HFF-Myc (cell line): Measurements from ENCODE around the gene TEKT2.

ENCODE experiments used
- DNase-seq: peaks from one replicate; pipeline ENCODE4 v3.0.0-alpha.2; 2011; ENCODE audit warnings: low read depth; ENCODE audit errors: extremely low read depth
- H3K4me3 ChIP-seq: replicated peaks from 2 replicates; pipeline ENCODE4 v1.5.1; 2011; ENCODE audit warnings: low read depth, mild to moderate bottlenecking, control low read depth, low read length
- TF ChIP-seq, protein P1 (sequence below): IDR thresholded peaks from 2 replicates; pipeline ENCODE4 v1.5.1; 2012; ENCODE audit warnings: mild to moderate bottlenecking, low read depth, low read length, control low read depth; ENCODE audit errors: missing control alignments

The TEKT2 gene

DNA sequence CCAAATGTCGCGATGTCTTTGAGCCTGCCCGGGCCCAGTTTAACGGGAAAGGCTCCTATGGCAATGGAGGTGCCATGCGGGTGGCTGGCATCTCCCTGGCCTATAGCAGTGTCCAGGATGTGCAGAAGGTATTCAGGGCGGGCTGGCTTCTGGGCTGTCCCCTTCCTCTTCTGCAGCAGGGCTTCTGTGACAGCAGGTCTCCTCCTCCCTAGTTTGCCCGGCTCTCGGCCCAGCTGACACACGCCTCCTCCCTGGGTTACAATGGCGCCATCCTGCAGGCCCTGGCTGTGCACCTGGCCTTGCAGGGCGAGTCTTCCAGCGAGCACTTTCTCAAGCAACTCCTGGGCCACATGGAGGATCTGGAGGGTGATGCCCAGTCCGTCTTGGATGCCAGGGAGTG, 7.8 kb downstream of the TEKT2 start:
- TF ChIP-seq, protein P1, sequence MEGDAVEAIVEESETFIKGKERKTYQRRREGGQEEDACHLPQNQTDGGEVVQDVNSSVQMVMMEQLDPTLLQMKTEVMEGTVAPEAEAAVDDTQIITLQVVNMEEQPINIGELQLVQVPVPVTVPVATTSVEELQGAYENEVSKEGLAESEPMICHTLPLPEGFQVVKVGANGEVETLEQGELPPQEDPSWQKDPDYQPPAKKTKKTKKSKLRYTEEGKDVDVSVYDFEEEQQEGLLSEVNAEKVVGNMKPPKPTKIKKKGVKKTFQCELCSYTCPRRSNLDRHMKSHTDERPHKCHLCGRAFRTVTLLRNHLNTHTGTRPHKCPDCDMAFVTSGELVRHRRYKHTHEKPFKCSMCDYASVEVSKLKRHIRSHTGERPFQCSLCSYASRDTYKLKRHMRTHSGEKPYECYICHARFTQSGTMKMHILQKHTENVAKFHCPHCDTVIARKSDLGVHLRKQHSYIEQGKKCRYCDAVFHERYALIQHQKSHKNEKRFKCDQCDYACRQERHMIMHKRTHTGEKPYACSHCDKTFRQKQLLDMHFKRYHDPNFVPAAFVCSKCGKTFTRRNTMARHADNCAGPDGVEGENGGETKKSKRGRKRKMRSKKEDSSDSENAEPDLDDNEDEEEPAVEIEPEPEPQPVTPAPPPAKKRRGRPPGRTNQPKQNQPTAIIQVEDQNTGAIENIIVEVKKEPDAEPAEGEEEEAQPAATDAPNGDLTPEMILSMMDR: no peak

DNA sequence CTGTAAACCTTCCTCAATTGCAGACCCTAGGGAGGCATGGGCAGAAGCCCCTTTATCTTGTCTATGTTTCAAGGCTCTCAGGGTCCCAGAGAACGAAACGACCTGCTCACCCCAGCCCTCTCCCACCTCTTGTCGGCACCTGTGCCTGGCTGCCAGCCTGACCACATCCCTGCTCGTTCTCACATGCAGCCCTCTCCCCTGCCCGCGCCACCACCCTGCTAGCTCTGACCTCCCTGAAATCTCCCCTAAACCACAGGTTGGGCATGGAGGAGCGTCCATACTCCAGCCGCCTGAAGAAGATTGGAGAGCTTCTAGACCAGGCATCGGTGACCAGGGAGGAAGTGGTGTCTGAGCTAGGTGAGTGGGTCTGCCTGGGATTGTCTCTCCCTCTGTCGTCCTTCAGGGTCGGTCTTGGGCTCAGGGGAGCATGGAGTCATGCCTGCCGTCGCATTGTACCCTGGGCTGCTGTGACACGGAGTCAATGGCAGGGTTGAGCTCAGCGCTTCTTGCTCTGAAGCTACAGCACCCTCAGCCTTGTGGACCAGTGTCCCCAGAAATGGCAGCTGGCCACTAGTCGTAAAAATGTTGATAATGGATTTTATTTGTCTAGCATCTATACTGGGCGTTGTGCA, 8.4 kb downstream of the TEKT2 start:
- TF ChIP-seq, protein P1: no peak
- no peak overlapping the region for H3K4me3 ChIP-seq
- no peak for DNase-seq

More for the DNA sequence above, 7.8 kb downstream of the TEKT2 start:
- DNase-seq: no peak
- no peak overlapping the region for H3K4me3 ChIP-seq

DNA sequence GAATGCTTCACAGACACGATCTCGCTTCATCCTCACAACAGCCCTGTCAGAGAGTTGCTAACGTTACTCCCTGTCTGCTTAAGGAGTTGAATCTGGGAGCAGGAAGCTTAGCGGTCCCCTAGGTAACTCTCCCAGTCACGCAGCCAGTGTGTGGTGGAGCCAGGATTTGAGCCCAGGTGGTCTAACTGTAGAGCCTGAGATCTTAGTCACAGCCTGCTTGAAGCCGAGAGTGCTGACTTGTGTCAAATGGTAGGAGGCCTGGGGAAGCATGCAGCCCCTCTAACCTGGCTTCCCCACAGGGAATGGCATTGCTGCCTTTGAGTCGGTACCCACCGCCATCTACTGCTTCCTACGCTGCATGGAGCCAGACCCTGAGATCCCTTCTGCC, 8.9 kb downstream of the TEKT2 start:
- DNase-seq: no peak
- no peak overlapping the region for H3K4me3 ChIP-seq
- TF ChIP-seq, protein P1: no peak

DNA sequence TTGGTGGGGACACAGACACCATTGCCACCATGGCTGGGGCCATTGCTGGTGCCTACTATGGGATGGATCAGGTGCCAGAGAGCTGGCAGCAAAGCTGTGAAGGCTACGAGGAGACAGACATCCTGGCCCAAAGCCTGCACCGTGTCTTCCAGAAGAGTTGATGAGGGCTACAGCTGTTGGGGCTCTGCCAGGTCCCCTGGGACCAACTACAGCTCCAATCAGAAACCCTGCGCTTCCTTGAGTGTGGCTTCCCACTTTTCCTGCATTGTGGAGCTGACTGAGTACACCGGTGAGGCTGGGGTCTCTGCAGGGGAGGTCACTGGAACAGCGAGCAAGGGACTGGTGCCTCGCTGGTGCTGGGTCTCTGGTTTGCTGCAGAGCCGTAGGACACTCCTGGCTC, 9.3 kb downstream of the TEKT2 start:
- H3K4me3 ChIP-seq: no peak overlapping the region
- TF ChIP-seq, protein P1: no peak
- no peak for DNase-seq

DNA sequence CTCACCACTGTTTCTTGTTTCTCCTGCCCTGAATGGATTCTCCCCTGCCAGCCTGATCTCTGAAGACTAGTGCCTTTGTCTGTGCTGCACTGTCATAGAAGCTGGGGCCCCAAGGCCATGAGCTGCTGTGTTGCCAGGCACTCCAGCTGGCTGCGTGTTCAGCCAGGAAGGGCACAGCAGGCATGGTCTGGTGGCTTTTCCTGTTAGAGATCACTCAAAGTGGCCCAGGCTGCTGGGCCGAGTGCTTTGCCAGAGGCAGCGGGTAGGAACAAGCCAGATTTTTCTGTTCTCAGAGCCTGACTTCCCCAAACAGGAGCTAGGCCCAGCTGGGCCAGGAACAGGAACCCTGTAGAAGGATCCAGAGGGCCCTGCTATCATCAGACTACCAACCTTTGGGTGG, 10.0 kb downstream of the TEKT2 start:
- no peak overlapping the region for H3K4me3 ChIP-seq
- no peak for DNase-seq
- TF ChIP-seq, protein P1: no peak

DNA sequence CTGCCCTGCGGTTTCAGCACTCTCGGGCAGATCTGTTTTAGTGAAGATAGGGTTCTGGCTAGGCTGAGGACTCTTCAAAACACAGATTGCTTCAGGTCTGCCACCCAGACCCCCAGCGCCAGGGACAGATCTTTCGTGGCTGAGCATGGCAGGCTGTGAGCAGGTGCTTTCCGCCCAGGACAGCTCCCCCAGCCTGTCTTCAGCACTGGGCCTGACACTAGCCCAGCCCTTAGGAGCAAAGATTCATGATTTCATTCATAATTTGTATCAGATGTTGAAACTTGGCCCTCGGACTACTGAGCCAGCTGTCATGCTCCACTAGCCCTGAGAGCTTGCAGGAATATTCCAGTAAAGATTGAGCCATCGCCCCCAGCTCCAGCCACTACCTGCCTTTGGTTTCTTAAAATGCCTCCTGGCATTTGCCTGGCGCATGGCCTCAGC, 10.7 kb downstream of the TEKT2 start:
- H3K4me3 ChIP-seq: no peak overlapping the region
- TF ChIP-seq, protein P1: no peak
- DNase-seq: no peak
